ENCODE data around the gene NUFIP1. TPM values are rescaled to one million over a fixed set of nuclear protein-coding genes. Genes with fewer than 3 reads are reported as not detected.
"Not testable (repeated sequence)": the region's sequence is repeated elsewhere in the genome, so short reads cannot be mapped to it uniquely, and the experiment has no call there.

Gene NUFIP1
- total RNA-seq, 1 experiment from 2014 or later, result 7.3 TPM

DNA sequence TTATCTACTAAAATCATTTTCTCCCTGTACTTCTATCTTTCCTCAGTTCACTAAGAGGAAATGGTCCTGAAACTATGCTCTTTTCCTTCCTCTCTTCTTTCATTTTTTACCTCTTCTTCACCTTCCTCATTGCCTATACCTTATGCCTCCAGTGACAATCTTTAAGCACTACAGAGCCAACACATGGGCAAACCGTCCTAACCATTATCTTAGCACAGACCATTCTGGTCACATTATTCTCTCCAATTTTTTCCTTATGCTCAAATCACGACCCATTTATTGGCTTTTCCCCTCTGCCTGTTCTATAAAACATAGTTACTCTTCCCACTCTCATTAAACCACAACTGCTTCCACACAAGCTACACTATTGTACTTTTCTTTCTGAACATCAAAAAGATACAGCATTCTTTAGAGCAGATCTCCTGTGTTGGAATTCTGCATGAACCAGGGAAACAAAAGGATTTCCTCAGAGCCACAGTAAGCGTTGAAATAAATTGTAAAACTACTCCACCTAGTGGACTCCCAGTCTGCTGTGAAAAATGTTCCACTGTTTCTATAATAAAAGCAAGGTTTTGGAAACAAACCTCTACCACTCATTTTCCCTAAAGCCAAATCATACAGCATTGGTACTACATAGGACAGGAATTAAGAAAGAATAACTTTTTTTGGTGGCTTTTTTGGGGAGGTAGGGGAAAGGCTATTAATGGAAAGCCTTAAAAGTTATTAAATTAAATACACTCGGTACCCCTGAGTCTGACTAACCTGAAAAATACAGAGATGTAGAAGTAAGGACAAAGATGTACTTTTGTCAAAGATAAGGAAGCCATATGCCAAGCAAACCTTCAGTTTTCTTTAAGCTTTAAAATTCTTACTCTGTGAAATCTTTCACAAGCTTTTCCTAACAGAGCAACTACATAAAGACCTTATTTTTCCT lies 19.5 kb downstream of the NUFIP1 start:
- DNase-seq (ENCODE audit: low spot score), result peak; percentile 67

DNA sequence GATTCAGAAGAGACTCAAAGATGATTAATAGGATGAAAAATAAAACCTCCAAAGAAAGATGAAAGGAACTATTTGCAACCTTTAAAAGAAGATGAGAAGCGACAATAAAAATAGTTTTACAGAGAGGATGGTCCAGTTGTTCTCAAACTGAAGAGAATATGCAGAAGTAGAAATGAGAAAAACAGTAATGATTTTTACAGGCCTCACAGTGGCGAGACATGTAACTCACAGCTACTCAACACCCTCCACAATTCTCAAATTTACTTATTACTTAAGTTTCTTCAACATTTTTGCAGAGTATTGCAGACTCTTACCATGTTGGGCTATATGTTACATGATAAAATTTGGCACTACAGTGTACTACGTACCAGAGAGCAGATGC lies 20.8 kb downstream of the NUFIP1 start:
- DNase-seq (ENCODE audit: low spot score), result no peak

DNA sequence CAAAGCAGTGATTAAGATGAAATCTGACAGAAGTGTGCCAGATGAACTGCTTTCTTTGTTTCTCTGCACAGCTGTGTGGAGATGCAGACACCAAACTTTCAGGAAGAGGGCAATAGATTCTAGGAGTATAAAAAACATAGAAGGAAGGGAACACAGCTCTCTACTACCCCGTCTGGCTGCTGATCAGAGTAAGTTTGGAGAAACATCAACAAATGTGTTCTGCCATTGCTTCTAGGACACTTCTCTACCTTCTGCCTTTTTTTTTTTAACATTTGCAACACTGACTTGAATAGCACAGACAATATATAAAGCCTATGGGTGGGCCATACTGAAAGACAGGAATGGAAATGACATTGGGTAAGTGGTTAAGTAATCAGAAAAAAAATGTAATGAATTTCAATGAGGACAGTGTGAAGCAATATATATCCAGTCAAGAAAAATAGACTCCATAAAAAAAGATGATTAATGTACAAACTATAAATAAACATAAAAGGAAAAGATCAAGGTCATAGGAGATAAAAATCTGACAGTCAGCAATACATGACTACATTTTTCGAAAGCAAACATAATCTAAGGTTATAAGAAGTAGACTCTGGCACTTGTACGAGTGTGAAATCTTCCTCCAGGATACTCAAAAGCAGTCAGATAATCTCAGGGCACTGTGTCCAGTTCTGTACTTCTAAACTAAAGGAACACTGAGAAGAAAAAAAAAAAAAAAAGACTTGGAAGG lies 21.4 kb downstream of the NUFIP1 start:
- no peak for DNase-seq (ENCODE audit: low spot score)

DNA sequence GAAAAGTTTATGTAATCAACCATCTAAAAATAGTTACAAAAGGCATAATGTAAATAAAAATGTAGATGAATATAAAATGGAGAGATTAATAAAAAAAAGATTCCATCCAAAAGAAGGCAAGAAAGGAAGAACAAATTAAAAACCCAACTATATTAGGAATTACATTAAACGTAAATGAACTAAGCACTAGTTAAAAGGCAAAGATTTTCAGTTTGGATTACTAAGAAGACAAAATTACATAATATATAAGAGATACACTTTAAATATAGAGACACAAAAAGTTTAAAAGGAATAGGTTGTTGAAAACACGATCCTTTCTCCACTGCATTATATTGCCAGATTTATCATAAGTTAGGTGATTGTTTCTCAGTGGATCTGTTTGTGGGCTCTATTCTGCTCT lies 27.3 kb downstream of the NUFIP1 start:
- DNase-seq (ENCODE audit: low spot score), result no peak

DNA sequence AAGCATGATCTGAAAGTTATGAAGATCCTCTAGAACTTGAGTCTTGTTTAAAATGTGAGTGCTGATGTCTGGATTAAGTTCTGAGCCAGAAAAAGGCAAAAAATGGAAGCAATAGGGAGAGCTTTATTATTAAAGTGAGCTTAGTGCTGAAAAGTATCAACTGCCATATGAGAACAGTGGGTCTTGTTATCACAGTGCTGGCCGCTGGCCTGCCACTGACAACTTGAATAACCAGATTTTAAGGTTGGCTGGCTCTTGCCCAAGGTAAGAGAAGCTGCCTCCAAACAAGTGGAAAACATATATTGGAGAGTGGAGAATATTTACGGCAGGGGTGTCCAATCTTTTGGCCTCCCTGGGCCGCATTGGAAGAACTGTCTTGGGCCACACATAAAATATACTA lies 33.9 kb downstream of the NUFIP1 start:
- DNase-seq (ENCODE audit: low spot score), result no peak

DNA sequence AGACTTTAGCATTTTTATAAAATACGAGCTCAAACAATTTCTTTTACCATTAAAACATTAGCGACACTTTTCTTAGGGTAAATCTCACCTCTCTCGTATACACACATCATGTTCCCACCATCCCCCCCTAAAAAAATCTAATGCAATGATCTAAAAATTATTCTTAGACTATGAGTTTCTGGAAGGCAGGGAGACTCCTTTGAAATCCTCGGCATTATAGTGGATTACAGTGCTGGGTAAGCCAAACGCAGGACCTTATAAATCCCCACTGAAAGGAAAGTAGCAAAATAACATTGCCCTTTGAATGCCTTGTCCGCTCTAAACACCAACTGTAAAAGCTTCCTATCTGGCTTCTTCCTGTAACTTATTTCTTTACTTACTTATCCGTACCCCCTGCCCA lies 35.0 kb downstream of the NUFIP1 start:
- DNase-seq (ENCODE audit: low spot score), result no peak

DNA sequence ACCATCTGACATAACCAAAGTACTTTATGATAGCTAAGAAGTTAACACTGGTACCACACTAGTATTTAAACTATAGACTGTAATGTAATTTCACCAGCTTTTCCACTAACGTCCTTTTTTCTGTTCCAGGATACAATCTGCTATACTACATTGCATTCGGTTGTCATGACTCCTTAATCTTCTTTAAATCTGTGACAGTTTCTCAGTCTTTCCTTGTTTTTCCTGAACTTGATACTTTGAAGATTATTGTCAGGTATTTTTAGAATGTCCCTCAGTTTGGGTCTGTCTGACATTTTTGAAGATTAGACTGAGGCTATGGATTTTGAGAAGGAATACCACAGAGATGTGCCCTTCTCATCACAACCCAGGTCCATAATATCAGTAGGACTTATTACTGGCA lies 36.6 kb downstream of the NUFIP1 start:
- DNase-seq (ENCODE audit: low spot score), result no peak

DNA sequence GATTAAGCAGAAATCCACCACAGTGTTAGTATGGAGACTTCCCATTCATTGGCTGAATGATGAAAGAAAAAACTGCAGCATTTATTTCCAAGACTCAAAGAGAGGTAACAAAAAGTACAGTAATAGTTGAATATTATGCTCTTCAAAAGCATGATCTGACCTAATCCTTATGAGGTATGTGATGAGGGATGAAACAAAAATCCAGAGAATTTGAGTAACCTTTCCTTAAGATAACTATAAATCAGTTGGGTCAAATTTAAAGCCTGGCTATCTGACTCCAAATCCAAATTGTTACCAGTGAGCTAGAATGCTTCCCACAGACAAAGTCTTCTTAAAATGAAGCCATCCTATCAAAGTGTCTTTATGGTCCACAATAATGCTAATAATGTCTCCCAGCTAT lies 38.1 kb downstream of the NUFIP1 start:
- DNase-seq (ENCODE audit: low spot score), result peak; percentile 20

DNA sequence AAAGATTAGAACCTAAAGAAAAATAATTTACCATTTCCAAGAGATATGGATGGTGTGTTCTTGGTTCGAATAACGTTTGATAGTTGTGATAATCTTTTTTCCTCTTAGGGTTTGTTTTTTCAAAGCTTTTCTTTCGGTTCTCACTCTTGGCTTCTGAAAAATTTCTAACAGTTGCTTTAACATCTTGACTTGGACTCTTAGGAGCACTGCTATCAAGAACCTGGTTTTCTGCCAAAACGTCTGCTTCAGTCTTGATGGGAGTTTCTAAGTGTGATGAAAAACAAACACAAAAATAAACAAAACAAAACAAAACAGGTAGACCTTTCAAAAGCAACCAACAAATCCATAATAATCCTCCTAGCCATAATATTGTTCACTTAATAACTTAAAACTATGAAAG lies 45.9 kb downstream of the NUFIP1 start:
- not testable (repeated sequence) for DNase-seq (ENCODE audit: low spot score)

DNA sequence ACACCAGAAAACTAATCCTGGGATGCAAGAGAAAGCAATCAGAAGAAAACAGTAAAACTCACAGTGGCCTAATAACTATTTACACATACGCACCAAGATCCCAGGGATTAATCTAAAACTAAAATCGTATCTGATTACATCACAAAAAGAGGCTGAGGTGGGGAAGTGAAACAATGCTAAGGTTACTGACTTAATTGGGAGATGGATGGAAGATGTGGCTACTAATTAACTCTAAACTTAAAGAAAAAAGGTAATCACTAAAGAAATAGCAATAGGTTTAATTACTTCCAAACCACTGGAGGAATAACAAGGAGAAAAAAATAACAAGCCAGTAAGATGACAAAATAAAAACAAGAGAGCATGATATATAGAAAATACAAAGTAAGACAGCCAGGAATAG lies 50.4 kb downstream of the NUFIP1 start:
- DNase-seq (ENCODE audit: low spot score), result no peak

DNA sequence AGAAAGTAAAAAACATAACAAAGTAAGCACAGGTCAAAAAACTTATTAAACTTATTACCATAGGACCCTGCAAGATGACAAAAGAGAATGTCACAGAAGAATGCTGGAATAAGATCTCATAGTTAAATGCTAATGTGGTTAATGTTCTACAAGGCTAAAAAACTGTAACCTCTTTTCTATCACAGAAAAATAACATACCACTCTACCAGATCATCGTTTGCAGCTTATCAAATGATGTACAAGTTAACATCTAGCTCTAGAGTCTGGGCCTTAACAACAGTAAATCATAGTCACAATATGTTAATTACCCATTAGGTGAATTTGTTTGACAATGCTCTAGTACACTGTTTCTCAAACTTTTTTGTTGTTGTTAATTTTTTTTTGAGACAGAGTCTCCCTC lies 53.0 kb downstream of the NUFIP1 start:
- no peak for DNase-seq (ENCODE audit: low spot score)

DNA sequence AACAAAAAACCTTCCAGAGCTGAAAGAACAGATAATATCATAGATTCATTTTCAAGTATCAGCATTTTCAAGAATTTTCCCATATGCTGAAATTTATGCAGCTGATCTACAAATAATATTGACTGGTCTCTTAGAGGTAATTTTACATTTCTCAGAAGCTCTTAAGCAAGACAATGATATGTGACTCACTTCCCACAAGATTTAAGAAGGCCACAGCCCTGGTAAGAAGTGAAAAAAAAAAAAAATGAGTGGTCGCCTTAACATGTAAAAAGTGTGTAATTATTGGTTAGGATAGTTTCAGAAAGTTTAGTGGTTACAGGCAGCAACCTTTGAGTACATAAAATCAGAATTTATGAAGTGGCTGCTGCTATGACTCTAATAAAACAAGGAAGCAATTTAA lies 54.5 kb downstream of the NUFIP1 start:
- peak; percentile 39 for DNase-seq (ENCODE audit: low spot score)

DNA sequence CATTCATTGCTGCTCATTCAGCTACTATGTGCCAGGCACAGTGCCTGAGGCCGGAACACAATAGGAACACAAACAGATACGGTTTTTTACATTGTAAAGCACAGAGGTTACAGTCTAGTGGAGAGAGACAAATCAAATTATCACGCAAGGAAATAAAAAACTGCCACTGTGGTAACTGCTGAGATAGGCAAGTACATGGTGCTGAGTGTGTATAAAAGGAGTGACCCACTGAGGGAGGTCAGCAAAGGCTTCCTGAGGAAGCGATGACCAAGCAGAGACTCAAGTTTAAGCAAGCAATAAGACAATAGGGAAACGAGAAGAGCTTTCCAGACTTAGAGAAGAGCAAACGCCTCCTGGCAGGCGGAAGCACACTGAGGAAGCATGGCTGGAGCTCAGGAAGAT lies 56.4 kb downstream of the NUFIP1 start:
- peak; percentile 38 for DNase-seq (ENCODE audit: low spot score)

DNA sequence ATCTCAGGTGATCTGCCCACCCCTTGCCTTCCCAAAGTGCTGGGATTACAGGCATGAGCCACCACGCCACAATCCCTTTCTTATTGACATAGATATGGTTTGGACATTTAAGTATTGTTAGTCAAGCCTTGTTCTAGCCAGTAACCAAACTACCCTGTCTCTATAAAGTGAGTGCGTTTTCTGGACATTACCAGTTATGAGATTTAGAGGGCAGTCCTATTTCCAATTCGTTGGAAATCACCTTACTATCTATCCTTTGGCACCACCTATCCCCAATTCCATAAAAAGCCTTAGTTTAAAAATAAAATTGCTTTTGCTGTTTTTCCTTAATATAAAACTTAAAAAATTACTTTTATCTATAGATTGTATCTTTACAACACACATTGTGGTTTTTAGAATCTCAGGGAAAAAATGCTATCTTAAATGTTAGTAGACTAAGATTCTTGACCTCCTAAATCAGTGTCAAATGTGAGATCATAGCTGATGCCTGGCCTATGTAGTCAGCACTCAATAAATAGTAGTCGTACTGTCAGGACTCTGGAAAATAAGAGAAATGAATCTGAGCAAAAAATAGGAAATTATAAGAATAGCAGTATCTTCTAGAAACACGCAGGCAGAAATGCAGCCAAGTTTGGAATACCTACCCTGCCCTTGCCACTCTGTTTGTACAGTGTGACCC lies 57.0 kb downstream of the NUFIP1 start:
- peak; percentile 40 for DNase-seq (ENCODE audit: low spot score)

DNA sequence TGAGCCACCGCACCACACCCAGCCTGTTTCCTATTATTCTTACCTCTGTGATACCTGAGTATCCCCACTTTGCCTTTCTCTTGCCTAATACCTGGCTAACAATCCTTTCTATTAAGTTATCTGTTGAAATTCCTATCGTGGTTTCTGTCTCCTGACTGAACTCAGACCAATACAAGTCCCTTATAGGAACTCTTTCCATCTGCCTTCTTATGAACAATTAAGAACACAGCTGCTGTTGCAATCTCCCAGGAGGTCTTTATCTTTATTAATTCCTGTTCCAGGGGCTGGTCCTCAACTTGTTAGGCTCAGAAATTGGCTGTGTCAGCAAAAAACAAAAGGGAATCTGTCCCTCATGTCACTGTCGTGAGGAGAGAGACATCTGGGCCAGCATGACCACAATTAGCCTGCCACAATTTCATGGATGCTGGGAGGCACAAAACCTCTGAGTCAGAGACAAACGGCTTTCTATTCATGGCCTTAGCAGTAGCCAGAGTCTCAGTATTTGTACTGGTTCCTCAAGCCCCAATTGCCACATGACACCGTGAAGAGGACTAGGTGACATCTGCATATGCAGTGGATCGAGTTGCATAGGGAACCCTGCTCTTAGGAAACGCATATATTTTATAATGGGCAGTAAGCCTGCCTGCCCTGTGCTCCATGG lies 58.2 kb downstream of the NUFIP1 start:
- DNase-seq (ENCODE audit: low spot score), result peak; percentile 15

DNA sequence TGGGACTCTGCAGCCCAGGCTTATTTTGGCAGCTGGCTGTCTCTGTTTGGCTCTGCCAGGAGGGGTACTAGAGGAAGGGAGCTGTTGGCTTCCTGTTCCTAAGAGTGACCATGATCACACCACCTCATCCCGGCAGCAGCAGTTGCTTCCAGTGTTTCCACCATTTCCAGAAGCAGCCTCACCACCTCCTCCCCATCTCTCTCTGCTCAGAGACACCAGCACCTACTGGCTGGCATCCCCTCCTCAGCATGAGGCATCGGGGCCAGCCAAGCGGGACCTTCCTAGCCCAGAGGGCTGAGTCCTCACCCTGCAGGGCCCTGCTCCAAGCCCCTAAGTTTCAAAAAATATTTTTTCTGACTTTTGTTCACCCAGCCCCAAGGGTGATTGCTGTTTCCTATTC lies 59.0 kb downstream of the NUFIP1 start:
- no peak for DNase-seq (ENCODE audit: low spot score)

DNA sequence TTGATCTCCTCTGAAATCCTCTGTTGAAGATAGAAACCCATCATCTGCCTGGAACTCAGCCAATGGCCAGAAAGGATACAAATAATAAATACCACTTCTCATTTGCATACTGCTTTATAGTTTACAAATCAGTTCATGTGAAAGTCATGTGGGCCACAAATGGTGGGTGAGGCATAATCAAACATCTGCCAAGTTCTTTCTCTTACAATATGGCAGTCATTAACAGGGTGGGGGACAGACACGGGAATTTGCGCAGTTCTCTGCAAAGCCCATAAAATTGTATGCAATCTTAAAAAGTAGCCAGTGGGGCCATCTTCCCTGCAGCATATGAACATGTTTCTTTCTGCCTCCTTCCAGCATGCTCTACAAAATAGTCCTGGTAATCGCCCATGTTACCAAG lies 59.6 kb downstream of the NUFIP1 start:
- DNase-seq (ENCODE audit: low spot score), result no peak

DNA sequence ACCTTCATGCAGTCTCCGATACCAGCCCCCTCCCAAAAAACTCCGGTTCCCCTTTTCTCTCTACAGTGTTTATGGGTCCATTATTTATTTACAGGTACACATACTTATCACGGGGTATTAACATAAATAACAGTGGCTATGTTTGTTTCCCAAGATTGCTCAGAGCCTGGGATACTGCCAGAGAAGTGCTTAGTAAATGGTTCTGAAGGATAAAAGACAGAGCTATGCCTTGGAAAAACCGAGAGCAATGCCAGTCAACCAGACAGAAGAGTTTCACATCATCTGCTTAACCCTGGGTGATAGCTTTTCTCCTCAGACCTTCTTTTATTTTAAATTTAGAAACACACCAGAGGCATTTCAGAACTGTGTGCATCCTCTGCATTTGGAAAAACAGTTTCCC lies 61.3 kb downstream of the NUFIP1 start:
- DNase-seq (ENCODE audit: low spot score), result no peak

DNA sequence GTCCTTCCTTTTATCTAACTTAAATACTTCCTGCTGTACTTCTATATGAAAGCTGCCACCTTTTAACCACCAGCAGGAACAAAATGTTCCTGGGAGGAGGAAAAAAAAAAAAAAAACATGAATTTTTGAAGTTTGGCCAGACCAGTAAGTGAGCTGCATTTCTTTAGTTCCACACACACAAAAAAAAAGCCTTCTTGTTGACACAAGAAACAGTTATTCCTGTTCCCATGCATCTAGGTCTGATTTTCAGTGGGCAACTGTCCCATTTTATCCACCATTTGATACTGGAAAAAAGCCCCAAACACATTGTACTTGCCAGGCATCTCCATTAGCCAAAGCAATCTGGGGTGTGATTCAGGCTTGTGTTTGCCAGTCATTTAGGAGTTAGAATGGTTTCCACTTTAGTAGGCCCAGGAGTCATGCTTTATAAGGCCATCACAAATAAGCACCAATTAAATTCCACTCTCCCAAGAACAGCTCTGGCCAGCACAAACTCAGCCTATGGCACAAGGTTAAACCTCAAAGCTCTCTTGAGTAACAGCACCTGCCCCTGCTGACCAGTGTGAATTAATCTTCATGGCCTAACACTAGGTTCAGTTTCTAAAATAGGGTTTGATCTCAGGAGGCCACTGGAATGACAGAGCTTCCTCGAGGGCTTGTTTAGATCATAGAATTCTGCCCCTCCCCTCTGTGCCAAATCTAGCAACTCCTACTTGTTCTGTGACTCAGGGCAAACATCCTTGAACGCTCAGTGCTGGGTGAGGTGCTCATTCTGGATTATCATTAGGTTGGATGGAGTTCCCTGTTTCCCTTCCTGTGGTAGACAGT lies 67.1 kb downstream of the NUFIP1 start:
- peak; percentile 88 for DNase-seq (ENCODE audit: low spot score)

DNA sequence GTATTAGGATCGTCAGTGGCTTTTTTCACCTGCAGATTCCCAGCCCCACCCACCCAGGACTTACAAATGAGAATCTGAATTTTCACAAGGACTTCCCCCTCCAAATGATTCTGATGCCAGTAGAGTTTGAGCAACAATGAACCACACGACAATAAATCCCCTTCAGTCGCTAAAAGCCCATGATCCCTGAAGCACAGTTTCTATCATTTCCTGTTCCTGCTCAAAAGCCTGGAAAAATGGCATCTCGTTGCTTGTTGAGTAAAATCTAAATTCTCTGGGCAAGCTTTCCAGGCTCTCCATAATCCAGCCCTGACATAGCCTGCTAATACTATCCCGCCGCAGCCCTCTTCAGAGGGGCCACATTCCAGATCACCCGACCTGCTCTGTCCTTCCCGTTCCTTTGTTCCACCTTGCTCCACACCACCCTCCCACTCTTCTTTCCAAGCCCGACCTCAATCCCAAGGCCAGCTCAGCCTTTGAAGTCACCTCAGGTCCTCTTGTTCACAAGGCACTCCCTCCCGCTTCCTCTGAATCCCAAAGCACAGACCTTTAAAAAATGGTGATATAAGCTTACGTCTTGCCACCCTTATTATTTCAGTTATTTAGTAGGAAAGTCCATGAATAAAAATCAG lies 67.9 kb downstream of the NUFIP1 start:
- DNase-seq (ENCODE audit: low spot score), result no peak

DNA sequence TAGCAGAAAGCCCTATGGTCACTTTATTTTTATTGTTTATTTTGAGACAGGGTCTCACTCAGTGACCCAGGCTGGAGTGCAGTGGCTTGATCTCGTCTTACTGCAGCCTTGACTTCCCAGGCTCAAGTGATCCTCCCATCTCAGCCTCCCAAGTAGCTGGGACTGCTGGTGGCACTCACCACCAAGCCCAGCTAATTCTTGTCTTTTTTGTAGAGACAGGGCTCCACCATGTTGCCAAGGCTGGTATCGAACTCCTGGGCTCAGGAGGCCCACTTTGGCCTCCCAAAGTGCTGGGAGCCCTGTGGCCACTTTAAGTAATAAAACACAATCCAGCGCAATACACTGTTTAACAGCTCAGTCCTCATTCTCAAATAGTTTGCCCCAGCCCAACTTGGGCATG lies 69.3 kb downstream of the NUFIP1 start:
- no peak for DNase-seq (ENCODE audit: low spot score)

Data from A172 (cell line).